ENCODE data around the gene HDLBP. TPM values are rescaled to one million over a fixed set of nuclear protein-coding genes. Genes with fewer than 3 reads are reported as not detected.

The HDLBP gene
- total RNA-seq, 4 donors from 2014 or later = 303 to 490 (median 435) TPM

DNA sequence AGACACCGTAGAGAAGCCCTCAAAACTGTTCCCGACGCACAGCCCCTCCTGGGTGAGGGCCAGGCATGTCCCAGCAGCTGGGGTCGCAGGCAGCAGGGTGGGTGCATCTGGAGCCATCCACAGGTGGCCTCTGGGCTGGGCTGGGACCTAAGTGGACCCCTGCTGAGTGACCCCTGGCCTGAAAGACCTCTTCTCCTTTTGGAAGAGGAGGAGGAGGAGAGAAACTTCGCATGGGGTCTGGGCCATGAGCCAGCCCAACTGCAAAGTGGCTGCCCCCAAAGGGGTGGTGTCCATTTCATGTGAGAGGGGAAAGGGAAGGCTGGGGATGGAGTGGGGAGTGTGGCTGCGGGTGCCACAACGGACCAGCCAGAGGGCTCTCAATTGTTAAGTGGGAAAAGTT, 101.9 kb downstream of the HDLBP start:
- TF ChIP-seq CTCF (IDR thresholded peaks at IDR 0.05) (no peak), POLR2A (IDR thresholded peaks at IDR 0.05) (no peak)
- intact Hi-C loops (cut with DNase I) = no loop called here
- Histone ChIP-seq H3K27me3 (no peaks in the 10 kb centered on the region), H3K36me3 (no peaks in the 10 kb centered on the region), H3K9me3 (no peaks in the 10 kb centered on the region), H3K4me3 (replicated peaks in 1 of 3) (no peak overlapping the region), H3K4me1 (peaks cover 1 to 2% of the 10 kb centered on the region in 2 donors), H3K27ac (no peak overlapping the region)
- WGBS, 2 donors = 60 to 73% methylated on average over 7 of the region's 7 CpGs
- DNase-seq = no peak

GRCh38 chr2:241213041-241213440, 102.4 kb downstream of the HDLBP start:
- Histone ChIP-seq H3K4me1 (no peaks in the 10 kb centered on the region), H3K27me3 (no peaks in the 10 kb centered on the region), H3K9me3 (no peaks in the 10 kb centered on the region), H3K27ac (no peak overlapping the region), H3K36me3 (no peaks in the 10 kb centered on the region), H3K4me3 (replicated peaks in 1 of 3) (no peak overlapping the region)
- WGBS, 2 donors = 84% methylated on average over 3 to 8 of the region's 13 CpGs
- TF ChIP-seq CTCF (IDR thresholded peaks at IDR 0.05) = no peak
- no peak for TF ChIP-seq POLR2A (IDR thresholded peaks at IDR 0.05)
- intact Hi-C loops (cut with DNase I) = no loop called here
- DNase-seq = no peak

DNA sequence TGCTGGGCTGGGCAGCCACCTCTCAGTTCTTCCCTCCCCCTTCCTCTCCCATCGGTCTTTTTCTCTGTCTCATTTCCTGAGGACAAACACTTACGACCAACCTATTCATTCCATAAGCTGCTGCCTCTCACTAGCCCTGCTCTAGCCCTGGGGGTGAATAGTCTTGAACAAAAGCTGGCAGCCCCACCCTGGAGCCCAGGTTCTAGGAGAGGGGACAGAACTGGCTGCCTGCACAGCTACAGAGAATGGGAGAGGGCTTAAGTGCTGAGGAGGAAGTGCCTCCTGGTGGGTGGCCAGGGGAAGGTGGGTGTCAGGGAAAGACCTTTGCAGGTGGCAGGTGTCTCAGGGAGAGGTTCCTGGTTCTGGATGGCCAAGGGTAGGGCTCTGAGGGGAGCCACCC, 104.2 kb downstream of the HDLBP start:
- no peak for DNase-seq
- intact Hi-C loops (cut with DNase I) = no loop called here
- H3K9me3 ChIP-seq = no peaks in the 10 kb centered on the region
- no peak overlapping the region for H3K4me3 ChIP-seq (replicated peaks in 1 of 3)
- no peaks in the 10 kb centered on the region for H3K36me3 ChIP-seq
- no peak overlapping the region for H3K27ac ChIP-seq
- TF ChIP-seq CTCF (IDR thresholded peaks at IDR 0.05) (no peak), POLR2A (IDR thresholded peaks at IDR 0.05) (no peak)
- H3K4me1 ChIP-seq = no peaks in the 10 kb centered on the region
- whole genome bisulfite sequencing, 2 donors = 21 to 30% methylated on average over 2 of the region's 2 CpGs
- H3K27me3 ChIP-seq = no peaks in the 10 kb centered on the region

GRCh38 chr2:241209271-241209670, 106.2 kb downstream of the HDLBP start:
- intact Hi-C loops (cut with DNase I) = no loop called here
- Histone ChIP-seq H3K4me1 (no peaks in the 10 kb centered on the region), H3K4me3 (replicated peaks in 1 of 3) (no peak overlapping the region), H3K27me3 (no peaks in the 10 kb centered on the region), H3K27ac (no peak overlapping the region), H3K9me3 (no peaks in the 10 kb centered on the region), H3K36me3 (no peaks in the 10 kb centered on the region)
- no peak for TF ChIP-seq POLR2A (IDR thresholded peaks at IDR 0.05)
- DNase-seq = no peak
- WGBS, 2 donors = 84 to 91% methylated on average over 18 of the region's 33 CpGs

DNA sequence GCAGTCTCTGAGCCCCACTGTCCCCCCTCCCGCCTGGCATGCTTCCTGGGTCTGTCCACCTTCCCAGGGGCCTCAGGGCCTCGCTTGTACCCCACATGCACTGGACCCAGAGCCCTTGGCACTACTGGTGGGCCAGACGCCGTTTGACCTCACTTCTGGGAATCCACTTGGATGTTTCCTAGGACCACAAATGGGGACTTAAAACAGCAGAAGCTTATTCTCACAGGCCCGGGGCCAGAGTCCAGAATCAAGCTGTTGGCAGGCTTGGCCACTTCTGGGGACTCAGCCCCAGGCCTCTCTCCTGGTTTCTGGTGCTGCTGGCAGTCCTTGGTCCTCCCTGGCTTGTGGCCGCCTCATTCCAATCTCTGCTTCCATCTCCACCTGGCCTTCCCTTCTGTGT, 107.4 kb downstream of the HDLBP start:
- H3K4me3 ChIP-seq (replicated peaks in 1 of 3) = no peak overlapping the region
- H3K9me3 ChIP-seq = no peaks in the 10 kb centered on the region
- intact Hi-C loops (cut with DNase I) = no loop called here
- H3K4me1 ChIP-seq = no peaks in the 10 kb centered on the region
- DNase-seq = no peak
- 53 to 81% methylated on average over 2 to 3 of the region's 6 CpGs for WGBS, 2 donors
- no peak for TF ChIP-seq POLR2A (IDR thresholded peaks at IDR 0.05)
- no peak for TF ChIP-seq CTCF (IDR thresholded peaks at IDR 0.05)
- H3K27me3 ChIP-seq = no peaks in the 10 kb centered on the region
- H3K36me3 ChIP-seq = no peaks in the 10 kb centered on the region
- H3K27ac ChIP-seq = no peak overlapping the region

DNA sequence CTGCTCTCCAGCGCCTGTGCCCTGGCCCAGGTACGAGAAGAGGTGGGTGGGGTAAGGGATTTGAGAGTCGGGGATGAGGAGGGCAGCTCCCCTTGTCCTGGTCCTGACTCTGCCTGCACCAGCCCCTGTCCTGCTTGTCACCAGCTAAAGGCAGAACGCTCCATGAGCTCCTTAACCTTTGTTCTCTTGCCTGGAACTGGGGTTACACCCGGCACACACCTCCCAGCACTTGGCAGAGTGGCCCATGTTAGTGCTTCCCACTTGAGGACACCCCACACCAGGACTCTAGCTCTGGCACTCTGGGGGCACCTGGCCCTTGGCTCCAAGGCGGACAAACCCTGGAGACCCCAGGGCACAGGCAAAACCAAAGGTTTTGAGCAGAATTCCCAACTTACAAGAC, 107.8 kb downstream of the HDLBP start:
- no peak overlapping the region for H3K4me3 ChIP-seq (replicated peaks in 1 of 3)
- no peaks in the 10 kb centered on the region for H3K27me3 ChIP-seq
- no peaks in the 10 kb centered on the region for H3K36me3 ChIP-seq
- intact Hi-C loops (cut with DNase I) = no loop called here
- H3K27ac ChIP-seq = no peak overlapping the region
- whole genome bisulfite sequencing, 2 donors = 55 to 76% methylated on average over 6 of the region's 6 CpGs
- no peak for DNase-seq
- no peaks in the 10 kb centered on the region for H3K4me1 ChIP-seq
- no peaks in the 10 kb centered on the region for H3K9me3 ChIP-seq
- TF ChIP-seq POLR2A (IDR thresholded peaks at IDR 0.05) (no peak), CTCF (IDR thresholded peaks at IDR 0.05) (no peak)
